ENCODE measurements around the gene ST8SIA6. TPM values are rescaled to one million over a fixed set of nuclear protein-coding genes. Genes with fewer than 3 reads are reported as not detected.
"Not testable (repeated sequence)": the region's sequence is repeated elsewhere in the genome, so short reads cannot be mapped to it uniquely, and the experiment has no call there.

Gene ST8SIA6
- total RNA-seq, 1 donor from 2014 or later = not detected

- Histone ChIP-seq H3K4me1 (no peaks in the 10 kb centered on the region), H3K9me3 (no peaks in the 10 kb centered on the region), H3K4me3 (no peak overlapping the region), H3K36me3 (no peaks in the 10 kb centered on the region), H3K27me3 (no peaks in the 10 kb centered on the region), H3K27ac (no peak overlapping the region)
- DNase-seq (ENCODE audit: low spot score in 2 of 2) = no peak
- no peak for TF ChIP-seq CTCF (IDR thresholded peaks at IDR 0.05)
- intact Hi-C loops (cut with DNase I) = no loop called here
Measured at GRCh38 chr10:17406036-17406834, 48.2 kb downstream of the ST8SIA6 start.

- H3K36me3 ChIP-seq = no peaks in the 10 kb centered on the region
- H3K27me3 ChIP-seq = no peaks in the 10 kb centered on the region
- no peaks in the 10 kb centered on the region for H3K9me3 ChIP-seq
- no peak overlapping the region for H3K27ac ChIP-seq
- no peaks in the 10 kb centered on the region for H3K4me1 ChIP-seq
- no peak for DNase-seq (ENCODE audit: low spot score in 2 of 2)
- H3K4me3 ChIP-seq = no peak overlapping the region
- intact Hi-C loops (cut with DNase I) = no loop called here
- no peak for TF ChIP-seq CTCF (IDR thresholded peaks at IDR 0.05)
Measured at GRCh38 chr10:17403161-17403560, 51.2 kb downstream of the ST8SIA6 start.

- H3K36me3 ChIP-seq; H3K27me3 ChIP-seq; H3K4me3 ChIP-seq; intact Hi-C loops (cut with DNase I); H3K9me3 ChIP-seq; DNase-seq (ENCODE audit: low spot score in 2 of 2); H3K4me1 ChIP-seq; H3K27ac ChIP-seq: not testable (repeated sequence)
Measured at GRCh38 chr10:17402040-17402439, 52.4 kb downstream of the ST8SIA6 start.

GRCh38 chr10:17396004-17396403 lies 58.4 kb downstream of the ST8SIA6 start:
- Histone ChIP-seq H3K36me3 (no peaks in the 10 kb centered on the region), H3K4me1 (no peaks in the 10 kb centered on the region), H3K9me3 (no peaks in the 10 kb centered on the region), H3K4me3 (no peak overlapping the region), H3K27ac (no peak overlapping the region), H3K27me3 (no peaks in the 10 kb centered on the region)
- TF ChIP-seq CTCF (IDR thresholded peaks at IDR 0.05) = no peak
- DNase-seq (ENCODE audit: low spot score in 2 of 2) = no peak
- intact Hi-C loops (cut with DNase I) = no loop called here

GRCh38 chr10:17394854-17395253 lies 59.5 kb downstream of the ST8SIA6 start:
- H3K27me3 ChIP-seq = no peaks in the 10 kb centered on the region
- DNase-seq (ENCODE audit: low spot score in 2 of 2) = no peak
- H3K4me3 ChIP-seq = no peak overlapping the region
- H3K36me3 ChIP-seq = no peaks in the 10 kb centered on the region
- intact Hi-C loops (cut with DNase I) = no loop called here
- no peaks in the 10 kb centered on the region for H3K9me3 ChIP-seq
- no peak overlapping the region for H3K27ac ChIP-seq
- no peak for TF ChIP-seq CTCF (IDR thresholded peaks at IDR 0.05)
- H3K4me1 ChIP-seq = no peaks in the 10 kb centered on the region

- Histone ChIP-seq H3K4me3 (no peak overlapping the region), H3K27ac (no peak overlapping the region), H3K36me3 (no peaks in the 10 kb centered on the region), H3K27me3 (no peaks in the 10 kb centered on the region), H3K4me1 (peaks cover 0 to 8% of the 10 kb centered on the region in 2 donors), H3K9me3 (no peaks in the 10 kb centered on the region)
- DNase-seq (ENCODE audit: low spot score in 2 of 2) = no peak
- TF ChIP-seq CTCF (IDR thresholded peaks at IDR 0.05) = no peak
- intact Hi-C loops (cut with DNase I) = no loop called here
Measured at GRCh38 chr10:17387861-17388503, 66.4 kb downstream of the ST8SIA6 start.

Measured in ascending aorta (tissue), 2 donors.